GM20000 (cell line): ENCODE results near the gene OGDH.

Experiments used
- DNase-seq: peaks from one replicate; pipeline ENCODE4 v3.0.0; 2012; ENCODE audit warnings: low spot score
- TF ChIP-seq, protein P1 (sequence below): IDR thresholded peaks from 2 replicates; pipeline ENCODE4 v1.5.1; 2012; ENCODE audit warnings: mild to moderate bottlenecking, control low read depth; ENCODE audit errors: extremely low read depth, missing control alignments

The OGDH gene

DNA sequence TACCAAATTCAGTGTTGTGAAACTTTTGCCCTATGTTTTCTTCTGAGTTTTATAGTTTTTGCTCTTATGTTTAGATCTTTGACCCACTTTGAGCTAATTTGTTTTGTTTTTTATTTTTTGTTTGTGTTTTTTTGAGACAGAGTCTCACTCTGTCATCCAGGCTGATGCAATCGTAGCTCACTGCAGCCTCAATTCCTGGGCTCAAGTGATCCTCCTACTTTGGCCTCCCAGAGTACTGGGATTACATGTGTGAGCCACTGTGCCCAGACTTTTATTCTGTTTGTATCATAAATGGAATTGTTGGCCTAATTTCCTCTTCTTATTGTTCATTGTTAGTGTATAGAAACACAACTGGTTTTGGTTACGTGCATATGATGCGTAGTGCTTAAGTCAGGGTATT lies 99.0 kb downstream of the OGDH start:
- DNase-seq: no peak

DNA sequence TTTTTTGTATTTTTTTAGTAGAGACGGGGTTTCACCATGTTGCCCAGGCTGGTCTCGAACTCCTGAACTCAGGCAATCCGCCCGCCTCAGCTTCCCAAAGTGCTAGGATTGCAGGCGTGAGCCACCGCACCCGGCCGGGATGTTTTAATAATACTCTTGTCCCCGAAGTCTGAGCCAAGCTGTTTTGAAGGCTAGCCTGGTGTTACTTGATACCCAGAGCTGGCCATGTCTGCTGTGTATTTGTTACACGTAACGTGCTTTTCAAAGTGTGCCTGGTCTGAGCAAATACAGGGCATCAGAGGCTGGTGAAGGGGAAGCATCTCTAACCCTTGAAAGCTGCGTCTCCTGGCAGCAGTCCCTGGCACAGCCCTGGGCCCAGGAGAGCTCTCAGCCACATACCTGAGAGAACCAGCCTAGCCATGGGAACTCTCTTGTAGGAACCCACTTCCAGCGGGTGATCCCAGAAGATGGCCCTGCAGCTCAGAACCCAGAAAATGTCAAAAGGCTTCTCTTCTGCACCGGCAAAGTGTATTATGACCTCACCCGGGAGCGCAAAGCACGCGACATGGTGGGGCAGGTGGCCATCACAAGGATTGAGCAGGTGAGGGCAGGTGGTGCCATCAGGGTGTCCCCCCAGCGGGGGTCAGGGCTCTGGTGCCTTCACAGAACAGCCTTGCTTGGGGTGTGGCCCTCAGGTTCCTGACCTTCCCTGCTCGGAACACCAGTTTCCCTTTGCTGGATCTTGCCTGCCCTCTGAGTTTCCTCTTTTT lies 100.5 kb downstream of the OGDH start:
- TF ChIP-seq, protein P1, sequence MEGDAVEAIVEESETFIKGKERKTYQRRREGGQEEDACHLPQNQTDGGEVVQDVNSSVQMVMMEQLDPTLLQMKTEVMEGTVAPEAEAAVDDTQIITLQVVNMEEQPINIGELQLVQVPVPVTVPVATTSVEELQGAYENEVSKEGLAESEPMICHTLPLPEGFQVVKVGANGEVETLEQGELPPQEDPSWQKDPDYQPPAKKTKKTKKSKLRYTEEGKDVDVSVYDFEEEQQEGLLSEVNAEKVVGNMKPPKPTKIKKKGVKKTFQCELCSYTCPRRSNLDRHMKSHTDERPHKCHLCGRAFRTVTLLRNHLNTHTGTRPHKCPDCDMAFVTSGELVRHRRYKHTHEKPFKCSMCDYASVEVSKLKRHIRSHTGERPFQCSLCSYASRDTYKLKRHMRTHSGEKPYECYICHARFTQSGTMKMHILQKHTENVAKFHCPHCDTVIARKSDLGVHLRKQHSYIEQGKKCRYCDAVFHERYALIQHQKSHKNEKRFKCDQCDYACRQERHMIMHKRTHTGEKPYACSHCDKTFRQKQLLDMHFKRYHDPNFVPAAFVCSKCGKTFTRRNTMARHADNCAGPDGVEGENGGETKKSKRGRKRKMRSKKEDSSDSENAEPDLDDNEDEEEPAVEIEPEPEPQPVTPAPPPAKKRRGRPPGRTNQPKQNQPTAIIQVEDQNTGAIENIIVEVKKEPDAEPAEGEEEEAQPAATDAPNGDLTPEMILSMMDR: no peak
- DNase-seq: no peak

More for the DNA sequence above, 99.0 kb downstream of the OGDH start:
- TF ChIP-seq, protein P1: no peak

DNA sequence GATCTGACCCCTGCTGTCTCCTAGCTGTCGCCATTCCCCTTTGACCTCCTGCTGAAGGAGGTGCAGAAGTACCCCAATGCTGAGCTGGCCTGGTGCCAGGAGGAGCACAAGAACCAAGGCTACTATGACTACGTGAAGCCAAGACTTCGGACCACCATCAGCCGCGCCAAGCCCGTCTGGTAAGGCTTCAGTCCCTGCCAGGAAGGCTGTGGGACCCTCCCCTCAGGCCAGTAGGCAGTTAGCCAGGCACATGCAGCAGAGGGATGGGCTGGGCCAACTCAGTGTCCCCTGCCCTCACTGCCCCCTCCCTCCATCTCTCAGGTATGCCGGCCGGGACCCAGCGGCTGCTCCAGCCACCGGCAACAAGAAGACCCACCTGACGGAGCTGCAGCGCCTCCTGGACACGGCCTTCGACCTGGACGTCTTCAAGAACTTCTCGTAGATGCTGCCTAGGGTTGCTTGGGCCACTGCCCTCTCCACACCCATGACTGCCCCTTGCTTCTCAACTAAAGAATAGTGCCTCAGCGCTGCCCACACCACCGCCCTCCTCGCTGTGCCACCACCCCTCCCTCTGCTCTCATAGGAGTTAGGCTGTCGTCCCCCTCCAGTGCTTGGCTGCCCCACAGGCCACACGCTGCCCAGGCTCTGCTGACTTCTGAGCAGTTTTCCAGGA lies 101.3 kb downstream of the OGDH start:
- no peak for DNase-seq
- TF ChIP-seq, protein P1: no peak

DNA sequence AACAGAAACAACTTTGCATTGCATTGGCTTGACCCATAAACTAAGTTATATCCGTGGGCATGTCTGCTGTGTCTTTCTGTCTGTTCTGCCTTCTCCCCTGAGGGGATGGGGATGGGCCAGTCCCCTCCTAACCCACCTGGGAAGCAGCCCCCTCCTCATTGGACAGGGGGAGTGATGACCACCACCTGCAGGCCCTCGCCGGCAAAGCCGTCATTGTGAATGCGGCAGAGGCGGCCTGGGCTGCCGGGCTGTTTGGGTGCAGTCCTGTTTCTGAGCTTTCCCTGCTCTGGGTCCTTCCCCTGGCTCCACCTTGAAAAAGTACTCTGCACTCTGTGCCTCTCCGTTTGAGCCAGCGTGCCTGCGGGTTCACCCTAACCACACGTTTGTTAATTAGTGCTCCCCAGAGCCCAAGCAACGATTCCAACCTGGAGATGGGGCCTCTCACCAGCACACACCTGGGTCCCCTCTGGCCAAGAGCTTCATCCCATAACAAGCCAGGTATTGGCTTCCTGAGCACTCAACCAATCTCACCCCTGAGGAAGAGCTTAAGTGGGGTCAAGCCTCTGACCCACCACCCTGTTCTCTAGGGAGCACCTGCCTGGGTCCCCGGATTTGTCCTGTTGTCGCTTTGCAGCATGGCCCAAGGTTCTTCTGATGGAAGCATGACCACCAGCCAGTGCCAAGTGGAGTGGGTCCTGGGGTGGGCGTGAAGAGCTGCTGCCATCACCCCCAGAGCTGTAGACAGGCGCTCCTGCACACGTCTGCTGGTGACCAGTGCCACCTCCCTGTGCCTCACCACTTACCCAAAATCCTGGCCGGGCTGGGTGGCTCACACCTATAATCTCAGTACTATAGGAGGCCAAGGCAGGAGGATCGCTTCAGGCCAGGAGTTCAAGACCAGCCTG lies 102.8 kb downstream of the OGDH start:
- TF ChIP-seq, protein P1: no peak
- DNase-seq: no peak

DNA sequence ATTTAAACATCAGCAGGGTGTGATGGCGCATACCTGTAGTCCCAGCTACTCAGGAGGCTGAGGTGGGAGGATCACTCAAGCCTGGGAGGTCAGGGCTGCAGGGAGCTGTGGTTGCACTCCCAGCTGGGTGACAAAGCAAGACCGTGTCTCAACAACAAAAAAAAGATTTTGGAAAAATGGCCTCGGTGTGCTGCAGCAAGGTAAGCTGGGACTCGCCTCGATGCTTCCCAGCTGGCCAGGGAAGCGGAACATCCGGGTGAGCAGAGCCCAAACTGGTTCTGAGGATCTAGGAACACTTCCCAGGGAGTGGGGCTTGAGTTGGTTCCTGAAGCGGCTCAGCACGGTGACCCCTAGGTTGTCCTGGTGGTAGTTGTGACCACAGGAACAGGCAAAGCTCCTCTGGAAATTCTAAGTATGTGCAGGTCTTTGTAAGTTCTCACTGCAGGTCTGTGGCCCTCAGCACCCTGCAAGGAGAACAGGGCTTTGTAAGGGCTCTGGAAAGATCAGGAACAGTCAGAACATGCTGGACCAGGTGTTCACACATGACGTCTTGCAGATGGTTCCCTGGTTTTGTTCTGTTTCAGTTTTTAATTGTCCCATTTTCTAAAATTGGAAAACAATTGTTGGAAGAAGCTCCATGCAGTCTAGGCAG lies 103.6 kb downstream of the OGDH start:
- DNase-seq: no peak
- TF ChIP-seq, protein P1: no peak

DNA sequence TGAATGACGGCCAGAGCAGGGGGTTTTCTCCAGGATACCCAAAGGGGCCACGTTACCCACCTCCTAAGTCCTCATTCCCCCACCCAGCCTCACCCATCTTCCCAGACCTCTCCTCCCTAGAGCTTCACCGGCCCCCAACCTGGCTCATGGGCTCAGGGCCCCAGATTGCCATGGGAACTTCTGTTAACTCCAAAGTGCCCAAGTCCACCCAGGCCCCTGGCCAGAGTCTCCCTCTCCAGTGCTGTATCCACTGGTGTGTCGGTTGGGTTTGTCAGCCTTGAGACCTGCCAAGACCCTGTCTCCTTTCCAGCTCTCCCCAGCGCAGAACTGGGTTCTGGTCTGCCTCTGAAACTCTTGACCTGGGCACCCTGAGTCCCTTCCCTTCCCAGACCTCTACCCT lies 105.1 kb downstream of the OGDH start:
- DNase-seq: peak; percentile 4
- TF ChIP-seq, protein P1: no peak
